Gastrocnemius medialis (tissue), 4 donors: ENCODE measurements around the gene IL20RB.

Experiments used
- POLR2A ChIP-seq, 2 donors: fragments of 450-650 bp; IDR thresholded peaks; one replicate each; pipeline ENCODE4 v1.6.1; 2017; ENCODE audit warnings: antibody characterized with exemption in 2 of 2, mild to moderate bottlenecking in 2 of 2, moderate library complexity in 2 of 2
- TF ChIP-seq, protein P1 (sequence below), 5 experiments: fragments of 450-650 bp in 3 of 5; fragments of 200-600 bp in 2 of 5; sonication (generic) in 2 of 5; IDR thresholded peaks in 4 of 5; conservative IDR thresholded peaks in 1 of 5; 1 replicate in 4 of 5; 2 replicates in 1 of 5; pipeline ENCODE4 v1.5.1; 2016 to 2019; ENCODE audit warnings: antibody characterized with exemption in 5 of 5, mild to moderate bottlenecking in 3 of 5, moderate library complexity in 3 of 5

GRCh38 chr3:136949708-136950107, 8.1 kb upstream of the IL20RB start:
- TF ChIP-seq POLR2A (IDR thresholded peaks at IDR 0.05) = no peak
- TF ChIP-seq, protein P1, sequence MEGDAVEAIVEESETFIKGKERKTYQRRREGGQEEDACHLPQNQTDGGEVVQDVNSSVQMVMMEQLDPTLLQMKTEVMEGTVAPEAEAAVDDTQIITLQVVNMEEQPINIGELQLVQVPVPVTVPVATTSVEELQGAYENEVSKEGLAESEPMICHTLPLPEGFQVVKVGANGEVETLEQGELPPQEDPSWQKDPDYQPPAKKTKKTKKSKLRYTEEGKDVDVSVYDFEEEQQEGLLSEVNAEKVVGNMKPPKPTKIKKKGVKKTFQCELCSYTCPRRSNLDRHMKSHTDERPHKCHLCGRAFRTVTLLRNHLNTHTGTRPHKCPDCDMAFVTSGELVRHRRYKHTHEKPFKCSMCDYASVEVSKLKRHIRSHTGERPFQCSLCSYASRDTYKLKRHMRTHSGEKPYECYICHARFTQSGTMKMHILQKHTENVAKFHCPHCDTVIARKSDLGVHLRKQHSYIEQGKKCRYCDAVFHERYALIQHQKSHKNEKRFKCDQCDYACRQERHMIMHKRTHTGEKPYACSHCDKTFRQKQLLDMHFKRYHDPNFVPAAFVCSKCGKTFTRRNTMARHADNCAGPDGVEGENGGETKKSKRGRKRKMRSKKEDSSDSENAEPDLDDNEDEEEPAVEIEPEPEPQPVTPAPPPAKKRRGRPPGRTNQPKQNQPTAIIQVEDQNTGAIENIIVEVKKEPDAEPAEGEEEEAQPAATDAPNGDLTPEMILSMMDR (IDR thresholded peaks at IDR 0.05 in 4 of 5, conservative IDR thresholded peaks at IDR 0.05 in 1 of 5) = no peak
